HG02763 (cell line): ENCODE measurements around the gene SYNPO.
A peak's percentile ranks its signal among the peaks of the same experiment; 100 is the strongest.

ENCODE experiments used
- ATAC-seq: cut with Tn5 transposase; IDR thresholded peaks from one replicate; pipeline ENCODE4 v1.9.1; 2021; ENCODE audit warnings: mild to moderate bottlenecking, moderate library complexity; ENCODE audit not compliant: unreplicated experiment

Gene SYNPO

GRCh38 chr5:150655221-150655620, 14.8 kb downstream of the SYNPO start:
- ATAC-seq, result no peak

DNA sequence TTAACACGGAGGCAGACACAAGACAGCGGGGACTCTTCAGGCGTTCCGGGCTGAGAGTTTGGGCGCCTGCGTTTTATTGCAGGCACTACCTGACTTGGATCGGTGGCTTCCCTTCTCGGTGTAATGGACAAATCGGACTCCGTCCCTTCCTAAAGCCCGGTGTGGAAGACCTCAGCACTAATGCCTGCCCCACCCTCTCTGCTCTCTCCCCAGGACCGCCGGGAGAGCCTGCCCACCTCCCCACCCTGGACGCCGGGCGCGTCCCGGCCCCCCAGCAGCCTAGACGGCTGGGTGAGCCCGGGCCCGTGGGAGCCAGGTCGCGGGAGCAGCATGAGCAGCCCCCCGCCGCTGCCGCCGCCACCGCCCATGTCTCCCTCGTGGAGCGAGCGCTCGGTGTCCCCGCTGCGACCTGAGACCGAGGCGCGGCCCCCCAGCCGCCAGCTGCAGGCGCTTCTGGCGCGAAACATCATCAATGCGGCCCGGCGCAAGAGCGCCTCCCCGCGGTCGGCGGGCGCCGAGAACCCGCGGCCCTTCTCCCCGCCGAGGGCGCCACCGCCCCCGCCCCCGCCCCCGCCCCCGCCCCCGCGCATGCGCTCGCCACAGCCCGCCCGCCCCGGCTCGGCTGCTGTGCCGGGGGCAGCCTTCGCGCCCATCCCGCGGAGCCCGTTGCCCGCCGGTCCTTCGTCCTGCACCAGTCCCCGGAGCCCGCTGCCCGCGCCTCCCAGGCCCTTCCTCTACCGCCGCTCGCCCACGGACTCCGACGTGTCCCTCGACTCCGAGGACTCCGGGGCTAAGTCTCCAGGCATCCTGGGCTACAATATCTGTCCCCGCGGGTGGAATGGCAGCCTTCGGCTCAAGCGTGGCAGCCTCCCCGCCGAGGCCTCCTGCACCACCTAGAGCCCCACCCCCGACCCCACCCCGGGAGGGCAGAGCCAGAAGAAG, 16.0 kb downstream of the SYNPO start:
- ATAC-seq, result peak; percentile 62

- no peak for ATAC-seq
Observed at GRCh38 chr5:150658121-150658520, 17.7 kb downstream of the SYNPO start.

DNA sequence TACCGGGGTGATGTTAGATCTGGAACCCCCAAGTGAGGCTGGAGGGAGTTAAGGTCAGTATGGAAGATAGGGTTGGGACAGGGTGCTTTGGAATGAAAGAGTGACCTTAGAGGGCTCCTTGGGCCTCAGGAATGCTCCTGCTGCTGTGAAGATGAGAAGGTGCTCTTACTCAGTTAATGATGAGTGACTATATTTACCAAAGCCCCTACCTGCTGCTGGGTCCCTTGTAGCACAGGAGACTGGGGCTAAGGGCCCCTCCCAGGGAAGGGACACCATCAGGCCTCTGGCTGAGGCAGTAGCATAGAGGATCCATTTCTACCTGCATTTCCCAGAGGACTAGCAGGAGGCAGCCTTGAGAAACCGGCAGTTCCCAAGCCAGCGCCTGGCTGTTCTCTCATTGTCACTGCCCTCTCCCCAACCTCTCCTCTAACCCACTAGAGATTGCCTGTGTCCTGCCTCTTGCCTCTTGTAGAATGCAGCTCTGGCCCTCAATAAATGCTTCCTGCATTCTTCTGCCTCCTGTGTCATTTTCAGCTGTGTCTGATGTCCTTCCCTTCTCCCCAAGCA, 18.3 kb downstream of the SYNPO start:
- no peak for ATAC-seq

GRCh38 chr5:150659360-150660107, 19.1 kb downstream of the SYNPO start:
- no peak for ATAC-seq

GRCh38 chr5:150660108-150660831, 19.8 kb downstream of the SYNPO start:
- ATAC-seq, result no peak

- no peak for ATAC-seq
Observed at GRCh38 chr5:150661086-150661485, 20.6 kb downstream of the SYNPO start, which contains the start of gene MYOZ3. TSS of gene MYOZ3 (plus strand) at chr5:150661251. CDS start at chr5:150662942, 1,691 bp downstream.

- ATAC-seq, result no peak
Observed at GRCh38 chr5:150661821-150662596, 21.5 kb downstream of the SYNPO start.

- no peak for ATAC-seq
Observed at GRCh38 chr5:150662731-150663516, 22.5 kb downstream of the SYNPO start.

DNA sequence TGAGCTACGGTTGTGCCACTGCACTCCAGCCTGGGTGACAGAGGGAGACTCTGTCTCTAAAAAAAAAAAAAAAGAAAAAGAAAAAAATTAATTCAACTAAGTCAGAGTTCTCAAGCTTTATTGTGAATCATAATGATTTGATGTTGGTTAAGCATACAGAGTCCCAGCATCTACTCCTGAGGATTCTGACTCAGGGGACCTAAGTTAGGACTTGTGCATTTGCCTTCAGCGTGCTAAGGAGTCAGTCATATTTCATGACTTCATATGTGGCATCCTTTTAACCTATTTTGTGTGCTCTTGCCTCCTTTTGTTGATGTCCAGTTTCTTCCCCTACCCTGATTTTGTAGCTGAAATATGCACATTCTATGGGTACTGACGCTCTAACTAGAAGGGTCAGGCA, 23.5 kb downstream of the SYNPO start:
- no peak for ATAC-seq

DNA sequence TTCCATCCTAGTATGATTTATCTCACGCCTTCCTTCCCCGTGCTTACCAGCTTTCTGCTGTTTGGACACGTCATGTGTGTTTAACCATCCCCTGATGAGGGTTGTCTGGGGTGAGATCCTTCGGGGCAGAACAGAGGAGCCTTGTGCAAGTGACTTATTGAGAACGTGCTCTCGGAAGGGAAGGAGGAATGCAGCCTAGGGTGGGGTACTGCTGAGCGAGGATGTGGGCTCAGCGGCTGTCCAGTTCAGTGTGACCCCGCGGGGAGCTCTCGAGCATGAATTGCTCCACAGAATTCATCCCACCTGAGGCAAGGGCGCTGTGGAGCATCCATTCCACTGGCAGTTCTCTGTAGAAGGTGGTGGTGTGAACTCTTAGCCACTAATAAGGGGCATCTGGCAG, 24.6 kb downstream of the SYNPO start:
- ATAC-seq, result no peak

GRCh38 chr5:150670275-150670947, 30.0 kb downstream of the SYNPO start:
- no peak for ATAC-seq

GRCh38 chr5:150670948-150671310, 30.5 kb downstream of the SYNPO start:
- no peak for ATAC-seq

GRCh38 chr5:150671509-150672236, 31.2 kb downstream of the SYNPO start:
- no peak for ATAC-seq

GRCh38 chr5:150672237-150672883, 31.9 kb downstream of the SYNPO start:
- ATAC-seq, result no peak

DNA sequence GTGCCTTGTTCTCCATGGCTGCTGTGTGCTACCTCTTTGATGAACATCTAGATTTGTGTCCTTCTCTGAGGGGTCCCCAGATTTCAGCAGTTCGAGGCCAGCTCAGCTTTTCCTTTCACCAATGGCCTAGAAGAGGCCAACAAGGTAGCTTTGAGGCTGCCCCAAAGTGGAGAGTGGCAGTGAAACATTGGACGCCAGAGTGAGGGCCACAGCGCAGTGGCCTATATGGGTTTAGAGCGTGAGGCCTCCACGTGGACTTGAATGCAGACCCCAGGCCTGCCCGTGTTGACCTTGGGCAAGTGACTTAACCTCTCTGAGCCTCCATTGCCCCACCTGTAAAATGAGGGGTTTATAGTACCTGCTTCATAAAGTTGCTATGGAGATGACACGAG, 32.4 kb downstream of the SYNPO start:
- ATAC-seq, result no peak

- ATAC-seq, result no peak
Observed at GRCh38 chr5:150674341-150674821, 33.9 kb downstream of the SYNPO start.

DNA sequence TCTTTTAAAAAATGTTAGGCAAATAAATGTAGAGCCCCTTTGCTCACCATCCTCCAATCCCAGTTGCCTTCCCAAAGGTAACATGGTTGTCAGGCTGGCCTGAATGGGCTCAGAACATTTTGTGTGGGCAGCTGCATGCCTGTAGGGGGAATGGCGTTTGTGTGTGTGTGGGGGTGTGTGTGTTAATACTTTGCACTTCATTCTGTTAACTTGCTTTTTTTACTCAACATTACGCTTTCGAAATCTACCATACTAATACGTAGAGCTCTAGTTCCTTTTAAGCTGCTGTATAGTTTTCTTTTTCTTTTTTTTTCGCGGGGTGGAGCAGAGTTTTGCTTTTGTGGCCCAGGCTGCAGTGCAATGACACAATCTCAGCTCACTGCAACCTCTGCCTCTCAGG, 34.6 kb downstream of the SYNPO start:
- ATAC-seq, result no peak
